Measurements from ENCODE around the gene PI4K2A.
A peak's percentile ranks its signal among the peaks of the same experiment; 100 is the strongest.
"Not testable (repeated sequence)": the region's sequence is repeated elsewhere in the genome, so short reads cannot be mapped to it uniquely, and the experiment has no call there.

The PI4K2A gene

GRCh38 chr10:97673736-97674525 is 33.5 kb downstream of the PI4K2A start:
- peak; percentile 92 for DNase-seq (ENCODE audit: low spot score)

DNA sequence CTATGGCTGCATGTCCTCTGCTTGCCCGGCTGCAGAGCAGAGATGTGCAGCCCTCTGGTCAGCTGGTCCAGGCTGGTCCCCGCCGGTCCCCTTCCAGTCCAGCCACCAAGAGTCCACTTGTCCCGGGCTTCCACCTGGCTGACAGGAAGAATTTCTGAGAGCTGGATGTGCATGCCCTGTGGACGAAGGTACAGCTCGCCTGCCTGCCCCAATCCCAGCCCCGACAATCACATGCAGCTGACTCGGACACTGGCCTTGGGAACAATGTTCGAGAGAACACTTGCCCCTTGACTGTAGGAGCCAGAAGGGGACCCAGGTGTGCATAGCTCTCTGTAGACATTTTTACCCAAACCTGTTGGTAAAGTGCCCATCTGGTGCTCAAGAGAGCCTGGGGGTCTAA is 34.8 kb downstream of the PI4K2A start:
- DNase-seq (ENCODE audit: low spot score) = no peak

GRCh38 chr10:97676770-97677581 is 36.5 kb downstream of the PI4K2A start:
- DNase-seq (ENCODE audit: low spot score) = peak; percentile 76

- no peak for DNase-seq (ENCODE audit: low spot score)
Measured at GRCh38 chr10:97679594-97679993, 39.1 kb downstream of the PI4K2A start.

DNA sequence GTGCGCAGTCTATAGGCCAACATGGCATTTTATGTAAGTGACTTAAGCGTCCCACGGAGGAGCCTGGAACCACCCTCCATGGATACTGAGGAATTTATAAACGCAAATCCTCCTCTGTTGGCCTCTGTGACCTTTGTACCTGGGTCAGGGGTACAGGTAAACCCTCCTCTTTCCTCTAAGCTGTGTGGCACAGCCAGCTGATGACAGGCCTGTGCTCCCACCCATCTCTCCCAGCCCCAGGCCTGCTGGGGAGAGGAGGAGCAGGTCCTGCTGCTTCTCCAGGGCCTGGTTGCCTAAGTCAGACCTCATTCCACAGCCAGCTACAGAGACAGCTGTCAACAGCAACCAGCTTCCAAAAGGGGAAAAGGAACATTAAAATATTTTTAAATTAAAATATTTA is 41.6 kb downstream of the PI4K2A start:
- DNase-seq (ENCODE audit: low spot score) = no peak

- no peak for DNase-seq (ENCODE audit: low spot score)
Measured at GRCh38 chr10:97683556-97684367, 43.3 kb downstream of the PI4K2A start.

GRCh38 chr10:97684368-97684713 is 43.9 kb downstream of the PI4K2A start:
- not testable (repeated sequence) for DNase-seq (ENCODE audit: low spot score)

GRCh38 chr10:97684866-97685394 is 44.5 kb downstream of the PI4K2A start:
- DNase-seq (ENCODE audit: low spot score) = no peak

GRCh38 chr10:97685395-97685958 is 45.0 kb downstream of the PI4K2A start:
- no peak for DNase-seq (ENCODE audit: low spot score)

DNA sequence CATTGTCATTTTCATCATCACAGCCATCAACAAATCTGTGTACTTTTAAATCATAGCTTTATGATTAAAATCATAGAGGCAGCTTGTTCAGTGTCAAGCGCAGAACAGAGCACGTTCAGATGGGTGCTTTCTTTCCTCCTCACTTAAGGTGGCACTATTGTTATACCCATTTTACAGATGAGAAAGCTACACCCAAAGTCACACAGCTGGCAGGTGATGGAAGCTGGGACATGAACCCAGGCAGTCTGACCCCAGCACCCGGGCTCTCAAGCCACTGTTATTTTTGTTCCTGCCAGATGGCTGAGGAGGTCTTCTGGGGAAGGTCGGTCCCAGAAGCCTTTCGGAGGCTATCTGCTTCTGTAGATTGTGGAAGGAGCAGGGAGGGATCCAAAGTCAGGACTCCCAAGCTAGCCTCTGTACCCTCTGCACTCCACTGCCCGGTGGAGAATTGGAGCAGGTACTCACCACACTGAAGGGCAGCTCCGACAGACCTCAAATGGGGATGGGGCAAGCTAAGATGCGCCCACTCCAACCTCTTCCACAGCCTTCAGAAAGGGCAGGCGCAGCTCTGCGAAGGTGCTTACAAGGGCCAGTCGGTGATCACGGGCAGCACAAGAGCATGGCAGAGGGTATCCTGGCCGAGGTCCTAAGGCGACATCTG is 46.0 kb downstream of the PI4K2A start:
- no peak for DNase-seq (ENCODE audit: low spot score)

GRCh38 chr10:97686962-97687784 is 46.7 kb downstream of the PI4K2A start, which contains the start of gene AVPI1:
Gene AVPI1 (minus strand): TSS chr10:97687241. CDS start chr10:97679905, 7,336 bp downstream.
- DNase-seq (ENCODE audit: low spot score) = peak; percentile 95

DNA sequence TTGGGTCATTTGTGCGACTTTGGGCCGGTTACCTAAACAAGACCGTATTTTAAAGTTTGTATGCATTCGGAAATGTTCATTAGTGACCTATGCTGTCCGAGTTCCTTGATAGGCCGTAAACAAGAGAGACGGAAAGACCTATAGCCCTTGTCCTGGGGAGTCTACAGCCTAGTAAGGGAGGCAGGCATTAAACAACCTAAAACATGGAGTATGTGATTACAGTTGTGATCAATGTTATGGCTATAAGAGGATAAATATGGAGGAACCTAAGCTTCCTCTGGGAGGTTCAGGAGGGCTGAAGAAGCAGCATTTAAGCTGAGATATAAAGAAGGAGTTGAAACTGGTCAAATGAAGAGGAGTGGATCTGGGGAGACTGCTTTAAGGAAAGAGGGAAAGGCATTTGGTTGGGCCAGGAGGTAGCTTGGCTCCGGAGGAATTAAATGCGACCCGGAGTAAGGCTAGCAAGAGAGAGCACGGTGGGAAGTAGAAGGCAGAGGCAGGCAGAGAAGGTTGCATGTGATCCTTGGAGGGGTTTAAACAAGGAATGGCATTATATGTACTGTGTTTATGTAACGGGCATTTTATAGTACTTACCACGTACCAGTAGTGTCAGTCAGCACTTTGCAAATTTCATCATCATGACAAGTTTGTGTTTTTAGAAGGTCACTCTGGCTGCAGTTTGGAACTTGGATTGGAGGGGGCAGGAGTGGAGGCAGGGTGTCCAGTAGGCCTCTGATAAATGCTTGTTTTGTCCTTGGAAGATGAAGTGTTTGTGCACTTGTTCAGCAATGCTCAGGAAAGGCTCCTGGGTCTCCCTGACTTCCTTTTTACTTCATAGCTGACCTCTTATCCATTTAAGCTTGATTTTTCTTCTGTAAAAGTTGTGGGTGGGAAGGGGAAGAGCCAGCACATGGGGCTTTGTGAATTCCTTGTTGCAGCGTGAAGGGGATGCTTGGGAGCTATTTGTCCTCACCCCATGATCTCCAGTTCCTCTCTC is 47.6 kb downstream of the PI4K2A start:
- no peak for DNase-seq (ENCODE audit: low spot score)

DNA sequence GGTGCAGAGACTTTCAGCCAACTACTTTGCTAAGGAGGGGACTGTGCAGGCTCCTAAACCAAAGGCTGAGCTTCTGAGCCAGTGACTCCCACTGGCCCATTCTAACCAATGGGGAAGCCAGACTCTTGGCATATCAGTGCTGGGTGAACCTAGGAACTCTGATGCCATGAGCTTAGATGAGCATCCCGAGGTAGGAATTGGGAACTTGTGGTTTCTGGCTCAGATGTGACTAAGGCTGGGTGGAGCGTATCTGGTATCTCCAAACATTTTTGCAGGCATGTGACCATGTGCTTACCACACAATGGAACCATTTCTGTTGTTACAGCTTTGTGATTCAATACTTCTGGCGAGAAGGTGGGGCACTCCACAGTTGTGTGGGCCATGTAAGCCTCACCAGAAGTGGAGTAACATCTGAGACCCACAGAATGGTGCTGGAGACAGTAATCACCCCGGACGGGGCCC is 49.1 kb downstream of the PI4K2A start:
- no peak for DNase-seq (ENCODE audit: low spot score)

DNA sequence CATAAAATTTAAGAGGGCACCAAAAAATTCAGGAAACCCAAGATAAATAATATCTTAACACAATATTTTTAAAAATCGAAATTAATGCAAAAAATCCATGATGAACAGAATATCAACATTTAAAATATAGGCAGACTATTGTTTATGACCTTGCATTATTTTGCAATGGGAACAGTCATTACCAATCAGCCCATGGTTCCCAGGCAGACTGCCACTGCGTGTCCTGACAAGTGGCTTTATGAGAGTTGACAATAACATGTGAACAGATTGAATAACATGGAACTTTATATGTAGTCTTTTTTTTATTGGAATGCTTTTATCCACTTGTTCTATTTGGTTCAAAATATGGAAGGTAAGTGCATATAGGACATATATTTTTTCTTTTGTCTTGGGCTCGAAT is 49.7 kb downstream of the PI4K2A start:
- DNase-seq (ENCODE audit: low spot score) = no peak

- DNase-seq (ENCODE audit: low spot score) = not testable (repeated sequence)
Measured at GRCh38 chr10:97698072-97698655, 57.7 kb downstream of the PI4K2A start.

GRCh38 chr10:97701438-97702069 is 61.1 kb downstream of the PI4K2A start:
- peak; percentile 75 for DNase-seq (ENCODE audit: low spot score)

GRCh38 chr10:97703398-97704067 is 63.1 kb downstream of the PI4K2A start:
- no peak for DNase-seq (ENCODE audit: low spot score)
